Sigmoid colon (tissue), 7 donors: ENCODE measurements around the gene SOX6. TPM values are rescaled to one million over a fixed set of nuclear protein-coding genes. Genes with fewer than 3 reads are reported as not detected.

Experiments
- DNase-seq: peaks from one replicate; pipeline ENCODE4 v3.0.0-alpha.2; 2019
- H3K27ac ChIP-seq, 4 donors: fragments of 200-600 bp; sonication (generic); one replicate each; pipeline ENCODE4 v1.5.1; 2016 to 2019; ENCODE audit warnings: mild to moderate bottlenecking in 1 of 4
- H3K27me3 ChIP-seq, 3 donors: fragments of 200-600 bp; sonication (generic); one replicate each; pipeline ENCODE4 v1.5.1; 2019; ENCODE audit warnings: mild to moderate bottlenecking in 1 of 3
- H3K36me3 ChIP-seq, 4 donors: fragments of 200-600 bp; sonication (generic); one replicate each; pipeline ENCODE4 v1.5.1; 2016 to 2019
- H3K4me1 ChIP-seq, 4 donors: fragments of 200-600 bp; sonication (generic); one replicate each; pipeline ENCODE4 v1.5.1; 2017 to 2019
- H3K4me3 ChIP-seq, 4 donors: fragments of 200-600 bp; sonication (generic); one replicate each; pipeline ENCODE4 v1.5.1; 2017 to 2019; ENCODE audit warnings: mild to moderate bottlenecking in 2 of 4, moderate library complexity in 1 of 4
- H3K9me3 ChIP-seq, 4 donors: fragments of 200-600 bp in 3 of 4; sonication (generic) in 3 of 4; one replicate each; pipeline versions ENCODE4 v1.5.1 to v1.6.1; 2013 to 2019
- EP300 ChIP-seq, 4 donors: sonication (generic); formaldehyde crosslinking; IDR thresholded peaks; one replicate each; pipeline ENCODE4 v1.6.1; 2017; ENCODE audit warnings: antibody characterized with exemption in 4 of 4
- POLR2A ChIP-seq, 2 donors: fragments of 450-650 bp; IDR thresholded peaks; one replicate each; pipeline ENCODE4 v1.6.1; 2016; ENCODE audit warnings: antibody characterized with exemption in 2 of 2, mild to moderate bottlenecking in 2 of 2, moderate library complexity in 2 of 2
- POLR2AphosphoS5 ChIP-seq, 4 donors: sonication (generic); formaldehyde crosslinking; IDR thresholded peaks; one replicate each; pipeline ENCODE4 v1.6.1; 2017; ENCODE audit warnings: antibody characterized with exemption in 4 of 4
- WGBS, 2 donors: extraction: QIAGEN DNeasy Blood & Tissue Kit; methylation state at CpG; one replicate each; pipeline ENCODE4 v1.1.7; 2013; 5-methylcytosine and 5-hydroxymethylcytosine counted together
- intact Hi-C: fragments of 100-400 bp; cut with DNase I; formaldehyde crosslinking; loops from one replicate; pipeline ENCODE4 v1.15.1; 2023
- polyA plus RNA-seq, 3 donors: library from polyadenylated mRNA; stranded (reverse); fragments of 200-250 nt; gene quantifications; one replicate each; pipeline ENCODE4 v1.2.3, GENCODE V29; 2013
- total RNA-seq, 4 donors: library from RNA; depleted of rRNA; stranded (reverse); fragments of >200 nt; gene quantifications; one replicate each; pipeline ENCODE4 v1.1.0, GENCODE V29; 2016
- TF ChIP-seq, protein P1 (sequence below), 4 experiments: fragments of 450-650 bp in 3 of 4; fragments of 200-600 bp in 1 of 4; IDR thresholded peaks; one replicate each; pipeline ENCODE4 v1.5.1; 2016 to 2019; ENCODE audit warnings: antibody characterized with exemption in 4 of 4, mild to moderate bottlenecking in 3 of 4, moderate library complexity in 2 of 4
- donor health status: healthy with polysubstance abuse.
- donor health status: Bipolar disorder and iron deficiency.
- donor health status: healthy.

SOX6 gene
- total and polyA plus RNA-seq, 7 donors: 0.46 to 6.1 (median 1.7) TPM

DNA sequence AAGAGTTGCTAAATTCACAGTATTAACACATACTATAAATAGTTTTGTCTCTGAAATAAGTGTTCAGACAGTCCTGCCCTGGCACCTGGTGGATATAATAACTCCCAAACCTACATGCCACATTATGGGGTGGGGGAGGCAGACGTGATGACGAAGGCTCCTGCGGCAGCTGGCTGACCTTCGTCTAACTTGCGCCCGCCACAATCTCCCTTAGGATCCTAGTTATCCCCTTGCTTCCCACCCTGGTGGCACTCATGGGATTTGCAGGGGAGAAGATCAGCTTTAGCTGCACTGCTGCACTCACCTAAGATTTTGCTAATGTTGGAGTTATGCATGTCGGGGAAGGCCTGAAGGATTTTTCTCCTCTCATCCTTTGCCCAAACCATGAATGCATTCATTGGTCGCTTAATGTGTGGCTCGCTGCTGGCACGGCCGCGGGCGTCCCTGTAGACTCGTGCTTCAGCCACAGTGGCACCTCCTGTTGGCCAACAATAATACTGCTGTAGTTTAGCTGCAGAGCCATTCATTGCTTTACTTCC, 367.6 kb downstream of the SOX6 start:
- no peak for TF ChIP-seq POLR2AphosphoS5 (IDR thresholded peaks at IDR 0.05)
- no peak for TF ChIP-seq EP300 (IDR thresholded peaks at IDR 0.05)
- TF ChIP-seq, protein P1, sequence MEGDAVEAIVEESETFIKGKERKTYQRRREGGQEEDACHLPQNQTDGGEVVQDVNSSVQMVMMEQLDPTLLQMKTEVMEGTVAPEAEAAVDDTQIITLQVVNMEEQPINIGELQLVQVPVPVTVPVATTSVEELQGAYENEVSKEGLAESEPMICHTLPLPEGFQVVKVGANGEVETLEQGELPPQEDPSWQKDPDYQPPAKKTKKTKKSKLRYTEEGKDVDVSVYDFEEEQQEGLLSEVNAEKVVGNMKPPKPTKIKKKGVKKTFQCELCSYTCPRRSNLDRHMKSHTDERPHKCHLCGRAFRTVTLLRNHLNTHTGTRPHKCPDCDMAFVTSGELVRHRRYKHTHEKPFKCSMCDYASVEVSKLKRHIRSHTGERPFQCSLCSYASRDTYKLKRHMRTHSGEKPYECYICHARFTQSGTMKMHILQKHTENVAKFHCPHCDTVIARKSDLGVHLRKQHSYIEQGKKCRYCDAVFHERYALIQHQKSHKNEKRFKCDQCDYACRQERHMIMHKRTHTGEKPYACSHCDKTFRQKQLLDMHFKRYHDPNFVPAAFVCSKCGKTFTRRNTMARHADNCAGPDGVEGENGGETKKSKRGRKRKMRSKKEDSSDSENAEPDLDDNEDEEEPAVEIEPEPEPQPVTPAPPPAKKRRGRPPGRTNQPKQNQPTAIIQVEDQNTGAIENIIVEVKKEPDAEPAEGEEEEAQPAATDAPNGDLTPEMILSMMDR (IDR thresholded peaks at IDR 0.05): no peak
- no peak for TF ChIP-seq POLR2A (IDR thresholded peaks at IDR 0.05)
- H3K9me3 ChIP-seq: no peaks in the 10 kb centered on the region
- intact Hi-C loops: no loop called here
- no peak overlapping the region for H3K27ac ChIP-seq
- no peaks in the 10 kb centered on the region for H3K27me3 ChIP-seq
- peaks cover 0 to 5% (median 0%) of the 10 kb centered on the region in 4 donors for H3K4me1 ChIP-seq
- DNase-seq: no peak
- H3K4me3 ChIP-seq: no peak overlapping the region
- WGBS, 2 donors: 92% methylated on average over 14 of the region's 14 CpGs
- H3K36me3 ChIP-seq: no peaks in the 10 kb centered on the region

DNA sequence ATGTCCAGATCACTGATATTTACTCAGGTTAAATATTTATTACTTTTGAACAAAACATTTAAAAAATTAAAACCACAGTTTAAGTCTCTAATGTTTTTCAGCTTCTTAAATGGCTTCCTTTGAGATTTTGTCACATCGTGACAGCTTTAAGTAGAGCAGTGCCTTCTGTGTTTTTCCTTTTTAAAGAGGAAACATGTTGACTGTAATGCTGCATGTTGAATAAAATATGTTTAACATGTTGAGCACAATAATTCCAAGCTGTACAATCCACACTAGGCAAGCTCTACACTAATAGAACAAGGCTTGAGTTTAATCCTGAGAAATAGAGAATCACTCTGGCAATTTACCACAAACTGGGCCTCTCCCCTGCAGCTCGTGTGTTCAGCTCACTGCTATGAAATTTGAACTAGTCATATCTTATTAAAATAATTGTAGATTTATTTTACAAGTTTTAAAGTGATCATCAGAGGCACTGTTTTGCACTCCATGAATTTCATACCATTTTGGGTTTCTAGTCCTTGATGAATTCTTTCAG, 368.3 kb downstream of the SOX6 start:
- no peak for TF ChIP-seq EP300 (IDR thresholded peaks at IDR 0.05)
- no peak for TF ChIP-seq POLR2A (IDR thresholded peaks at IDR 0.05)
- TF ChIP-seq POLR2AphosphoS5 (IDR thresholded peaks at IDR 0.05): no peak
- TF ChIP-seq, protein P1 (IDR thresholded peaks at IDR 0.05): no peak
- Histone ChIP-seq H3K36me3 (no peaks in the 10 kb centered on the region), H3K27me3 (no peaks in the 10 kb centered on the region), H3K27ac (no peak overlapping the region), H3K4me1 (peaks cover 0 to 5% (median 0%) of the 10 kb centered on the region in 4 donors), H3K9me3 (no peaks in the 10 kb centered on the region), H3K4me3 (no peak overlapping the region)
- intact Hi-C loops: no loop called here
- WGBS, 2 donors: 72 to 77% methylated on average over 2 of the region's 2 CpGs
- no peak for DNase-seq

DNA sequence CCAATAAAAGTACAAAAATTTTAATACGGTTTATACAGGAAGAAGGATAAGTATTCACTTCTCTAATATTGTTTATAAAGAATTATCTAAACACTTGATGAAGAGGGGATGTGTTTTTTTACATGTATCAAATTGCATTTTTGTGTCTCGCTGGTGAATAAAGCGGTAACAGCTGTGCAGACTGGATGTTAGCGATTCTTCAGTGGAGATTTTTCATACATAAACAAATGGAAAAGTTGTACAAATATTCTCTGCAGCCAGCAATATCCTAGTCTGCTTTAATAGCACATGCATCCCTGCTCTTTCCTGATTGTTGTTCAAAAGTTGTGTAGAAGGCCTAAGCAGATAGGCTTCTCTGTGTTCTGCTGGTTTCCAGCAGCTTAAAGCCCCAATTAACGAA, 369.3 kb downstream of the SOX6 start:
- TF ChIP-seq POLR2A (IDR thresholded peaks at IDR 0.05) (no peak), POLR2AphosphoS5 (IDR thresholded peaks at IDR 0.05) (no peak), EP300 (IDR thresholded peaks at IDR 0.05) (no peak)
- TF ChIP-seq, protein P1 (IDR thresholded peaks at IDR 0.05): no peak
- DNase-seq: no peak
- intact Hi-C loops: no loop called here
- H3K36me3 ChIP-seq: no peaks in the 10 kb centered on the region
- no peaks in the 10 kb centered on the region for H3K27me3 ChIP-seq
- H3K4me3 ChIP-seq: no peak overlapping the region
- WGBS, 2 donors: 76% methylated on average over 5 of the region's 5 CpGs
- H3K4me1 ChIP-seq: peaks cover 0 to 5% (median 0%) of the 10 kb centered on the region in 4 donors
- H3K27ac ChIP-seq: no peak overlapping the region
- no peaks in the 10 kb centered on the region for H3K9me3 ChIP-seq

DNA sequence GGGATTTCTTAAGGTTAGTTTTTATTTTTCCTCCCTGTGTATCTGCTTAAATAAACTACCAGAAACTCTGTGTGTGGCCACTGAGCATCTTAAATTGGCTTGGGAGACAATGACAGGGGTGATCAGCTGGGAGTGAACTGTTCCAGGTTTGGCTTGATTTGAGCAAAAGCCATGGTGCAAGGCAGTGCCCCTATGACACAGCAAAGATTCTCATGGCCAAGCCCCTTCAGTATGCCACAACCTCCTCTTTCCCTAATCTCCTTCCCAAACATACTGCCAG, 370.5 kb downstream of the SOX6 start:
- TF ChIP-seq, protein P1 (IDR thresholded peaks at IDR 0.05): no peak
- TF ChIP-seq POLR2A (IDR thresholded peaks at IDR 0.05) (no peak), EP300 (IDR thresholded peaks at IDR 0.05) (no peak), POLR2AphosphoS5 (IDR thresholded peaks at IDR 0.05) (no peak)
- intact Hi-C loops: no loop called here

More for the DNA sequence above, 370.5 kb downstream of the SOX6 start:
- peaks cover 0 to 5% (median 0%) of the 10 kb centered on the region in 4 donors for H3K4me1 ChIP-seq
- no peaks in the 10 kb centered on the region for H3K27me3 ChIP-seq
- H3K9me3 ChIP-seq: no peaks in the 10 kb centered on the region
- no peak overlapping the region for H3K4me3 ChIP-seq
- no peaks in the 10 kb centered on the region for H3K36me3 ChIP-seq
- no peak overlapping the region for H3K27ac ChIP-seq
- DNase-seq: no peak
